Activated CD4-positive, alpha-beta T cell treated with anti-CD3 and anti-CD28 coated beads, Interleukin-2, amount 50 U/mL, for 16 hours (primary cell): Measurements from ENCODE around the gene RABGAP1.

Experiments
- DNase-seq: peaks from one replicate; pipeline ENCODE4 v3.0.0-alpha.2; 2020

The RABGAP1 gene

GRCh38 chr9:123011380-123011779, 70.6 kb downstream of the RABGAP1 start:
- no peak for DNase-seq

GRCh38 chr9:123011878-123012528, 71.2 kb downstream of the RABGAP1 start:
- no peak for DNase-seq

GRCh38 chr9:123016631-123017030, 75.8 kb downstream of the RABGAP1 start:
- DNase-seq = no peak

- DNase-seq = no peak
Observed at GRCh38 chr9:123020796-123021195, 80.0 kb downstream of the RABGAP1 start.

GRCh38 chr9:123026425-123026824, 85.6 kb downstream of the RABGAP1 start:
- no peak for DNase-seq

GRCh38 chr9:123027517-123027916, 86.7 kb downstream of the RABGAP1 start:
- DNase-seq = no peak

- DNase-seq = no peak
Observed at GRCh38 chr9:123028136-123028535, 87.3 kb downstream of the RABGAP1 start.

GRCh38 chr9:123028973-123029372, 88.2 kb downstream of the RABGAP1 start:
- no peak for DNase-seq

GRCh38 chr9:123031963-123032362, 91.1 kb downstream of the RABGAP1 start:
- DNase-seq = no peak

- DNase-seq = no peak
Observed at GRCh38 chr9:123033352-123033751, 92.5 kb downstream of the RABGAP1 start, which contains the start of gene GPR21. Gene GPR21 (plus strand): TSS chr9:123033667. CDS start chr9:123034567, 900 bp downstream.

GRCh38 chr9:123033864-123034601, 93.2 kb downstream of the RABGAP1 start:
- no peak for DNase-seq

- DNase-seq = no peak
Observed at GRCh38 chr9:123034881-123035510, 94.2 kb downstream of the RABGAP1 start.

GRCh38 chr9:123035791-123036190, 95.0 kb downstream of the RABGAP1 start:
- no peak for DNase-seq

- DNase-seq = no peak
Observed at GRCh38 chr9:123036893-123037545, 96.2 kb downstream of the RABGAP1 start.

GRCh38 chr9:123039617-123040219, 98.9 kb downstream of the RABGAP1 start:
- DNase-seq = no peak

- DNase-seq = no peak
Observed at GRCh38 chr9:123040801-123041200, 100.0 kb downstream of the RABGAP1 start.

- no peak for DNase-seq
Observed at GRCh38 chr9:123041489-123041888, 100.7 kb downstream of the RABGAP1 start.

- no peak for DNase-seq
Observed at GRCh38 chr9:123043081-123043939, 102.5 kb downstream of the RABGAP1 start.

GRCh38 chr9:123044586-123044985, 103.8 kb downstream of the RABGAP1 start:
- no peak for DNase-seq

- no peak for DNase-seq
Observed at GRCh38 chr9:123046406-123047195, 105.8 kb downstream of the RABGAP1 start.

GRCh38 chr9:123048748-123049147, 107.9 kb downstream of the RABGAP1 start:
- DNase-seq = no peak
